ENCODE data around the gene RABEPK.
"Not testable (repeated sequence)": the region's sequence is repeated elsewhere in the genome, so short reads cannot be mapped to it uniquely, and the experiment has no call there.

RABEPK gene

GRCh38 chr9:125202846-125203618 lies 2.7 kb downstream of the RABEPK start:
- DNase-seq, result no peak

- no peak for DNase-seq
Observed at GRCh38 chr9:125204477-125204876, 4.1 kb downstream of the RABEPK start.

GRCh38 chr9:125214186-125214585 lies 13.8 kb downstream of the RABEPK start:
- no peak for DNase-seq

- DNase-seq, result no peak
Observed at GRCh38 chr9:125218621-125219020, 18.3 kb downstream of the RABEPK start.

GRCh38 chr9:125224858-125225257 lies 24.5 kb downstream of the RABEPK start:
- not testable (repeated sequence) for DNase-seq

- no peak for DNase-seq
Observed at GRCh38 chr9:125227761-125228160, 27.4 kb downstream of the RABEPK start.

- no peak for DNase-seq
Observed at GRCh38 chr9:125233678-125234077, 33.3 kb downstream of the RABEPK start.

GRCh38 chr9:125234099-125234498 lies 33.8 kb downstream of the RABEPK start:
- DNase-seq, result not testable (repeated sequence)

- DNase-seq, result no peak
Observed at GRCh38 chr9:125235804-125236519, 35.6 kb downstream of the RABEPK start.

GRCh38 chr9:125236520-125237159 lies 36.3 kb downstream of the RABEPK start:
- not testable (repeated sequence) for DNase-seq

- DNase-seq, result no peak
Observed at GRCh38 chr9:125238127-125238914, 38.0 kb downstream of the RABEPK start.

GRCh38 chr9:125238915-125239446 lies 38.6 kb downstream of the RABEPK start:
- no peak for DNase-seq

- no peak for DNase-seq
Observed at GRCh38 chr9:125239631-125240597, 39.6 kb downstream of the RABEPK start.

- DNase-seq, result no peak
Observed at GRCh38 chr9:125240649-125240999, 40.3 kb downstream of the RABEPK start.

- DNase-seq, result peak; percentile 67
Observed at GRCh38 chr9:125241000-125241862, 40.9 kb downstream of the RABEPK start, which contains the start of gene HSPA5. TSS of gene HSPA5 (minus strand) at chr9:125241343. CDS start at chr9:125241126, 217 bp downstream.

- no peak for DNase-seq
Observed at GRCh38 chr9:125241863-125242739, 41.8 kb downstream of the RABEPK start.

GRCh38 chr9:125243792-125244260 lies 43.5 kb downstream of the RABEPK start:
- no peak for DNase-seq

GRCh38 chr9:125246261-125246667 lies 45.9 kb downstream of the RABEPK start:
- DNase-seq, result no peak

- DNase-seq, result no peak
Observed at GRCh38 chr9:125254231-125254630, 53.9 kb downstream of the RABEPK start.
